HEK293 (cell line): ENCODE measurements around the gene NUP210.

Experiments used
- CTCF ChIP-seq: fragments of 450-650 bp; formaldehyde crosslinking; IDR thresholded peaks from 2 replicates; pipeline ENCODE4 v1.5.1; 2016; ENCODE audit warnings: missing biosample characterization, missing genetic modification characterization
- ZBTB1 ChIP-seq: fragments of 450-650 bp; formaldehyde crosslinking; IDR thresholded peaks from 2 replicates; pipeline ENCODE4 v1.5.1; 2016; ENCODE audit warnings: missing biosample characterization, missing genetic modification characterization
- ZBTB11 ChIP-seq: fragments of 450-650 bp; formaldehyde crosslinking; conservative IDR thresholded peaks from 2 replicates; pipeline ENCODE4 v1.5.1; 2016; ENCODE audit warnings: low read depth, missing biosample characterization, missing genetic modification characterization
- ZNF610 ChIP-seq: fragments of 450-650 bp; formaldehyde crosslinking; IDR thresholded peaks from 2 replicates; pipeline ENCODE4 v1.5.1; 2016; ENCODE audit warnings: missing biosample characterization, missing genetic modification characterization, borderline replicate concordance
- ZNF830 ChIP-seq: fragments of 450-650 bp; IDR thresholded peaks from 2 replicates; pipeline ENCODE4 v1.5.0; 2018; ENCODE audit warnings: missing biosample characterization, missing genetic modification characterization, low read depth, mild to moderate bottlenecking, moderate library complexity

GRCh38 chr3:13391308-13391707 lies 28.8 kb downstream of the NUP210 start:
- TF ChIP-seq ZBTB1 (tag by site-specific recombination) (no peak), CTCF (tag by site-specific recombination) (peak; percentile 40; the same call in 1 of the 2 replicates), ZNF610 (tag by site-specific recombination) (no peak), ZBTB11 (no peak), ZNF830 (tag by site-specific recombination) (no peak)
